Glutamatergic neuron (in vitro differentiated cells): ENCODE measurements around the gene CMTM8. TPM values are rescaled to one million over a fixed set of nuclear protein-coding genes. Genes with fewer than 3 reads are reported as not detected.

ENCODE experiments used
- DNase-seq: peaks from one replicate; pipeline ENCODE4 v3.0.0; 2022
- H3K27ac Mint-ChIP-seq: one replicate; pipeline ENCODE4 v1.8.0; 2020; ENCODE audit warnings: mild to moderate bottlenecking, mixed read lengths, inconsistent platforms; ENCODE audit not compliant: unreplicated experiment
- H3K27me3 Mint-ChIP-seq: one replicate; pipeline ENCODE4 v1.8.0; 2020; ENCODE audit warnings: mild to moderate bottlenecking, moderate library complexity, mixed read lengths, inconsistent platforms; ENCODE audit not compliant: unreplicated experiment
- H3K36me3 Mint-ChIP-seq: one replicate; pipeline ENCODE4 v1.8.0; 2020; ENCODE audit warnings: mild to moderate bottlenecking, mixed read lengths, inconsistent platforms; ENCODE audit not compliant: unreplicated experiment
- H3K4me1 Mint-ChIP-seq: one replicate; pipeline ENCODE4 v1.8.0; 2020; ENCODE audit warnings: mild to moderate bottlenecking, low read depth, mixed read lengths, inconsistent platforms; ENCODE audit not compliant: unreplicated experiment
- H3K4me3 Mint-ChIP-seq: one replicate; pipeline ENCODE4 v1.8.0; 2020; ENCODE audit warnings: mild to moderate bottlenecking, mixed read lengths, inconsistent platforms; ENCODE audit not compliant: unreplicated experiment
- H3K9me3 Mint-ChIP-seq: one replicate; pipeline ENCODE4 v1.8.0; 2020; ENCODE audit warnings: mild to moderate bottlenecking, moderate library complexity, mixed read lengths, inconsistent platforms; ENCODE audit not compliant: unreplicated experiment
- total RNA-seq: library from RNA; stranded (reverse); fragmentation: NEBNext Ultra II Directional; extraction: Animal tissue kit (Norgen Biotek cat#: 25700); gene quantifications from one replicate; pipeline ENCODE4 v1.2.1, GENCODE V29; 2021; ENCODE audit not compliant: unreplicated experiment
- TF ChIP-seq, protein P1 (sequence below): fragments of 200-600 bp; sonication (generic); IDR thresholded peaks from one replicate; pipeline ENCODE4 v1.5.0; 2021; ENCODE audit not compliant: partially characterized antibody, unreplicated experiment

The CMTM8 gene
- total RNA-seq, 1 donor from 2014 or later, result not detected

DNA sequence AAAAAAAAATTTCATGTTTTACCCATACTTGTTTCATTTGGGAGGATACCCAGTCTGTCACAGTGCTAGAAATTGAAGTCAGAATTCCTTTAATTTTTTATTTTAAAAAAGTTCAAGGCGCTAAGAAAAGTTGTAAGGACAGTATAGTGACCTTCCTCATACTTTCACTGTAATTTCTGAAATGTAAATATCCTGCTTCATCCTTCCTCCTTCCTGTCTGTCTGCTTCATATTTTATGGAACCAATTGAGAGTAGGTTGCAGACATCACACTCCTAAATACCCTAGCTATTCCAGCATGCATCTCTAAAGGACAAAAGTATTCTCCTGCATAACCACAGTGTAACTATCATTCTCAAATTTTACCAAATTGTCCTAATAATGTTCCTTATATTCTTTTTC lies 35.8 kb downstream of the CMTM8 start:
- DNase-seq, result no peak
- Mint-ChIP-seq H3K36me3 (no peaks in the 10 kb centered on the region), H3K4me1 (no peaks in the 10 kb centered on the region), H3K9me3 (no peaks in the 10 kb centered on the region), H3K27ac (no peak overlapping the region), H3K27me3 (peaks cover 3% of the 10 kb centered on the region), H3K4me3 (no peak overlapping the region)
- TF ChIP-seq, protein P1, sequence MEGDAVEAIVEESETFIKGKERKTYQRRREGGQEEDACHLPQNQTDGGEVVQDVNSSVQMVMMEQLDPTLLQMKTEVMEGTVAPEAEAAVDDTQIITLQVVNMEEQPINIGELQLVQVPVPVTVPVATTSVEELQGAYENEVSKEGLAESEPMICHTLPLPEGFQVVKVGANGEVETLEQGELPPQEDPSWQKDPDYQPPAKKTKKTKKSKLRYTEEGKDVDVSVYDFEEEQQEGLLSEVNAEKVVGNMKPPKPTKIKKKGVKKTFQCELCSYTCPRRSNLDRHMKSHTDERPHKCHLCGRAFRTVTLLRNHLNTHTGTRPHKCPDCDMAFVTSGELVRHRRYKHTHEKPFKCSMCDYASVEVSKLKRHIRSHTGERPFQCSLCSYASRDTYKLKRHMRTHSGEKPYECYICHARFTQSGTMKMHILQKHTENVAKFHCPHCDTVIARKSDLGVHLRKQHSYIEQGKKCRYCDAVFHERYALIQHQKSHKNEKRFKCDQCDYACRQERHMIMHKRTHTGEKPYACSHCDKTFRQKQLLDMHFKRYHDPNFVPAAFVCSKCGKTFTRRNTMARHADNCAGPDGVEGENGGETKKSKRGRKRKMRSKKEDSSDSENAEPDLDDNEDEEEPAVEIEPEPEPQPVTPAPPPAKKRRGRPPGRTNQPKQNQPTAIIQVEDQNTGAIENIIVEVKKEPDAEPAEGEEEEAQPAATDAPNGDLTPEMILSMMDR, result no peak

DNA sequence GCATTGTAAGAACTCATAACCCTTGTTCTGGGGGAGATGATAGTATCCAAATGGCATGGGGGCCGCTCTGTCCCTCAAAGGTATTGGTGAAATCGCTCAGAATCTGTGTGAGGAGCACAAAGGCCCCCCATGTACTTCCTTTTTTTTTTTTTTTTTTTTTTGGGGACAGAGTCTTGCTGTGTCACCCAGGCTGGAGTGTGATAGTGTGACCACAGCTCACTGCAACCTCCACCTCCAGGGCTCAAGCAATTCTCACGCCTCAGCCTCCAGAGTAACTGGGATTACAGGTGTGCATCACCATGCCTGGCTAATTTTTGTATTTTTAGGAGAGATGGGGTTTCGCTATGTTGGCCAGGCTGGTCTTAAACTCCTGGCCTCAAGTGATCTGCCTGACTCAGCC lies 37.0 kb downstream of the CMTM8 start:
- H3K4me1 Mint-ChIP-seq, result no peaks in the 10 kb centered on the region
- no peaks in the 10 kb centered on the region for H3K9me3 Mint-ChIP-seq
- DNase-seq, result no peak
- TF ChIP-seq, protein P1, result no peak
- H3K36me3 Mint-ChIP-seq, result no peaks in the 10 kb centered on the region
- H3K27me3 Mint-ChIP-seq, result peaks cover 3% of the 10 kb centered on the region
- no peak overlapping the region for H3K4me3 Mint-ChIP-seq
- H3K27ac Mint-ChIP-seq, result no peak overlapping the region

DNA sequence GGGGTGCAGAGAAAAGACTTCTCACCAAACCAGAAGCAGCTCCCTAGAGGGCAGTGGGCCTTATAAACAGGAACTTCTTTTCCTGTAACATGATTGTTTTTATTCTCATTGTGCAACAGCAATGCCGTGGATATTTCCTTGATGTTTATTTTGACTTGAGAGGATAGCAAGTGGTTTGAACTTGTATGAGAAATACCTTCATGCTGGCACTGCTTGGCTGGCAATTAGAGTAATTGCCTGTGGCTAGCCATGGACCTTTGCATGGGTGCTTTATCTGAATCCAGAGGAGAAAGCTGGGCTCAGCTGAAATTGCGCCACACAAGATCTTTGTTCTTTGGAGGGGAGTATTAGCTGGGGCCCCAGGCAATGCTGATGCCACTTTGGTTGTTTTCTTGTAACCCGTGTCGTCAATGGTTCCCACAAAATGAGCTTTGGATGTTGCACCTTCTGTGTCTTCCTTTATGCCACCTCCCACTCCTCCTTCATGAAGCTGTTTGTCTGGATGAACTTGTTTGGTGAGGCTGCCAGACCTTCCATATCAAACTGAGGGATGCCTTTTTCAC lies 37.9 kb downstream of the CMTM8 start:
- no peak for DNase-seq

DNA sequence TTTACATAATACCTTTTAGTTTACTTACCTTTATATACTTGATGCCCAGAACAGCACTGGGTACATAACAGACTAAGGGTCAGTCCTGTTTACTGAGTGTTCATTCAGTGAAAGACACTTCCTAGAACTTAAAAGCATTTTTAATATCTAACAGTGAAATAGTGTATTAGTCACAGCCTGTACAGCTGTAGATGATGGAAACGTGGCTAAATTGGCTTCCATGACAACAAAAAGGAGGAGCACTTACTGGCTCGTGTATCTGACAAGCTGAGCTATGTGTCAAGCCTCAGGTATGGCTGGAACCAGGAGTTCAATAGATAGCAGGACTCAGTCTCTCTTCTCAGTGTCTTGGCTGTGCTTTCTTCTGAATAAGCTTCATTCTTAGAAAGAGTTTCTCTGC lies 40.2 kb downstream of the CMTM8 start:
- TF ChIP-seq, protein P1, result no peak
- Mint-ChIP-seq H3K27ac (no peak overlapping the region), H3K27me3 (peaks cover 3% of the 10 kb centered on the region), H3K4me3 (no peak overlapping the region), H3K36me3 (no peaks in the 10 kb centered on the region), H3K9me3 (no peaks in the 10 kb centered on the region), H3K4me1 (peaks cover 8% of the 10 kb centered on the region)
- DNase-seq, result no peak

More for the DNA sequence above, 37.9 kb downstream of the CMTM8 start:
- Mint-ChIP-seq H3K4me1 (no peaks in the 10 kb centered on the region), H3K27ac (no peak overlapping the region), H3K27me3 (peaks cover 3% of the 10 kb centered on the region), H3K9me3 (no peaks in the 10 kb centered on the region), H3K4me3 (no peak overlapping the region), H3K36me3 (no peaks in the 10 kb centered on the region)
- TF ChIP-seq, protein P1, result no peak

DNA sequence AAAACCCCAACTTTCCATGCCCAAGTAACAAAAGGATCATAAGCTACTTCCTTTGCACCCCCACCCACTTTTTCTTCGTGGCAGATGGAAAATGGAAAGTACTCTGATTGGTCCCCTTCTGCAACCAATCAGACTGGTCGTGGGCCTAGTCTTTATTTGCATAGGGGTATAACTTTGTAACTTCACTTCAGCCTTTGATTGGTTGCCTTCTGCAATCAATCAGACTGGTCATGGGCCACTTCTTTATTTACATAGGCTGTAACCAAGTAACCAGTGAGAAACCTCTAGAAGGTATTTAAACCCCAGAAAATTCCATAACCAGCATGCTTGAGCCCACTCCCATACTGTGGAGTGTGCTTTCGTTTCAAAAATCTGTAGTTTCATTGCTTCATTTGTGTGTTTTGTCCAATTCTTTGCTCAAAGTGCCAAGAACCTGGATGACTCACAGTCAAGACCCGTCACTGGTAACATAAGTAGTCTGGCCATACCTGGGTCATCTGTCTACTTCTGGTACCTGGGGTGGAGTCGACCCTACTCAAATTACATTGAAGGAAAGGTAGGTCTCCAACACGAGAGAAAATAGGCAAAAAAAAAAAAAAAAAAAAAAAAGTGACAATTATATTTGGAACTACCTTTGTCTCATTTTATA lies 41.9 kb downstream of the CMTM8 start:
- no peak for DNase-seq
- Mint-ChIP-seq H3K27me3 (peaks cover 3% of the 10 kb centered on the region), H3K4me1 (peaks cover 8% of the 10 kb centered on the region), H3K36me3 (no peaks in the 10 kb centered on the region), H3K9me3 (no peaks in the 10 kb centered on the region), H3K27ac (no peak overlapping the region), H3K4me3 (no peak overlapping the region)
- TF ChIP-seq, protein P1, result no peak
